NCI-H524 (cell line): Measurements from ENCODE around the gene MRPL41.
"Not testable (repeated sequence)": the region's sequence is repeated elsewhere in the genome, so short reads cannot be mapped to it uniquely, and the experiment has no call there.

Experiments used
- DNase-seq, 2 experiments: peaks; one replicate each; lab custom pipeline; 2025; lab: John Stamatoyannopoulos, UW

Gene MRPL41

DNA sequence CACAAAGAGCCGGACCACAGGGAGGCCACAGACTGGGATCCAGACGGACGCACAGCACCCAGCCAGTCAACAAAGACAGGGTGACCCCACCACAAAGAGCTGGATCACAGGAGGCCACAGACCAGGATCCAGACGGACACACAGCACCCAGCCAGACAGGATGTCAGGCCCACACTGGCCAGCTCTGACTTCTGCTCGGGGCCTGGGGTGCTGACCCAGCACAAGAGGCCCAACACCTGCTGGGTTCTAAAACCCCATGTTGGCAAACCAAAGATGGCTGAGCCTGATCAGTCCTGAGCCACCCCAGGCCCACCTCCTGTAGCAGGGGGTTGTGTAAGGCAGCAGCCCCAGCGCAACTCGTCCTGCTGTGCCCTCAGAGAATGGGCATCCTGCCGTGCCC lies 32.3 kb downstream of the MRPL41 start:
- no peak for DNase-seq

DNA sequence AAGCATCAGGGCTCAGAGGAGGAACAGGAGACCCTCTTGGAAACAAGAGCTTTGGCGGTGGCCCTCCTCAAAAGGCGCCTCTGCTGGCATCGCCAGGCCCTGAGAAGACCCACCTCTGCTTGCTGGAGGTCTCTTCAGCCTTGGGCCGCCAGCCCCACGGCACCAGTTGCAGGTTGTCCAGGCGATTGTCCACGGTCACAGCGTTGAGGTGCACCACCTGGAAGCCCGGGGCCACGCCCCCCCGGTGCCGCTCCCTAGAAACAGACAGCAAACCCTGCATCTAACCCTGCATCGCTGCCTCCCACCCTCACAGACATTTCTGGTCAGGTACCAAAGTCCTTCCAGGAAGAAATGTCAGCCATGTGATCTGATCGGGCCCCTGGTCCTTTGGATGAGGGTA lies 35.2 kb downstream of the MRPL41 start:
- no peak for DNase-seq

DNA sequence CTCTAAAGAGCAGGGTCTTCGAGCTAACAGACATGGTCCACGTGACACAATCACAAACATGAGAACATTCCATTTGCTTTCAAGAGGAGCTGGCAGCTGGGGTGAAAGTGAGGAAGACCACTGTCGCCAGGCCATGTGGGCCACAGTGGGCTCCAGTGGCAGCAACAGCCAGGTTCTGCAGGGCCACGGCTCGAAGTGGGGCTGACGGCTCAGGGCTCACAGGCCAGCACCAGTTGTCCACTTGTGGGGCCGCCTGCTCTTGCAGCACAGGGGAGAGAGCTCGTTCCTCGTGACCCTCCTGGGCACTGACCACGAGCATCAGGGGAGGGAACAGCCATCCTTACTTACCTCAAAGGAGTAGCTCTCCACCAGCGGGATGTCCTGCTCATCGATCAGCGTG lies 36.6 kb downstream of the MRPL41 start:
- DNase-seq = no peak

DNA sequence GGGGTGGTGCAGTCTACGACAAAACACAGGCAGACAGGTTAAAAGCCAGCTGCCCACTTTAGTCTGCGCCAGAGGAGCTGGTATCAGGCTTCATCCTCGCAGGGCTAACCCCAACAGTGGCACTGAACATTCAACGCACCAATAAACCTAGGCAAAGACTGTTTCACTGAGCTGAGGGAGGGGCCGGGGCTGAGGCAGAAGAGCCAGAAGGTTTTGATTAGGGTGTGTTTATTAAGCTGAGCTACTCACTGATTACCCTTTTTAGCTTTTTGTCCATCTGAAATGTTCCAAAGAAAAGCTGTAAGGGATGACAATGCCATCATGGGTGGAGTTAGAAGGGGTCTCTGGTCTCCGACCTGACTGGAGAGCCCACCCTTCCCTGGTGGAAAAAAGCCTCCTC lies 37.2 kb downstream of the MRPL41 start:
- DNase-seq = no peak

DNA sequence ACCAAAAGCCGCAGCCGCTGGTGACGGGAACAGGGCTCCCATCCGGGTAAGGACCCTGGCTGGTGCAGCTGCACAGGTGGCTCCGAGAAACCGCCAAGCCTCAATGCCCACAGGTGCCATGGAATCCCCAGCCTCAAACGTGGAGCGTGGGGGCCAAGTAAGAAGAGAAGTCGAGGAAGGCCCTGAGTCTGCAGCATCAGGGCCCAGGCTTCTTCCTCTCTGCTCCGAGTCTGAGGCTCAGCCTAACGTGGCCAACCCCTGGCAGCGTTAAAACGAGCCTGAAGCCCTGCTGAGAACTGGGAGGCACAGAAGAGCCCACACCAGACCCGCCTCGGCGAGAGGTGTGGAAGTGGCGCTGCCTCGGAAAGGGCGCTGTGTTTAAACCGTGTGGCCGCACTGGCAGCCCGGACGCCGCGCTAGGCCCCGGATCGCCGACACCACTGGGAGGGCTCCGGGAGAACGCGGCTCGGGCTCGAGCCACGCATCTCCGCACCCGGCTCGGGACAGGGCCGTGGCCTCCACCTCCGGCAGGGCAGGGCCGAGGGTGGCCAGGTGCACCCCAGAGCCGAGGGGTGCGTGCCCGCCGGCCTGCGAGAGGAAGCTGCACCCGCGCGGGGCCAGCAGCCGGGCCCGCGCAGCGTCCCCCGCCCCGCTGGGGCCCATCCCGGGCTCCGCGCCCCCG lies 37.9 kb downstream of the MRPL41 start:
- no peak for DNase-seq

DNA sequence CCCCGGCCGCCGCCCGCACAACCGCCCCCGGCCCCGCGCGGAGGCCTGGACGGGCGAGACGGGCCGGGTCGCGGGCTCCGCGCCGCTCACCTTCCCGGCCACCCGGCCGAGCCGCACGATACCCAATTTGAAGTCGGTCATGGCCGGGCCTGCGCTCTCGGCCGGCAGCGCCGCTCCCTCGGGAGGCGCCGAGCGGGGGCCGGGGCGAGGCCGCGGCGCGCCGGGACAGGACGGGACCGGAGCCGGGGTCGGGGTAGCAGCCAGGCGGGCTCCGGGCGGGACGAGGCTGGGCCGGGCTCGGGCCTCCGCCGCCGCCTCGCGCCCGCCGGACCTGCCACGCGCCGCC lies 38.4 kb downstream of the MRPL41 start:
- DNase-seq = no peak

DNA sequence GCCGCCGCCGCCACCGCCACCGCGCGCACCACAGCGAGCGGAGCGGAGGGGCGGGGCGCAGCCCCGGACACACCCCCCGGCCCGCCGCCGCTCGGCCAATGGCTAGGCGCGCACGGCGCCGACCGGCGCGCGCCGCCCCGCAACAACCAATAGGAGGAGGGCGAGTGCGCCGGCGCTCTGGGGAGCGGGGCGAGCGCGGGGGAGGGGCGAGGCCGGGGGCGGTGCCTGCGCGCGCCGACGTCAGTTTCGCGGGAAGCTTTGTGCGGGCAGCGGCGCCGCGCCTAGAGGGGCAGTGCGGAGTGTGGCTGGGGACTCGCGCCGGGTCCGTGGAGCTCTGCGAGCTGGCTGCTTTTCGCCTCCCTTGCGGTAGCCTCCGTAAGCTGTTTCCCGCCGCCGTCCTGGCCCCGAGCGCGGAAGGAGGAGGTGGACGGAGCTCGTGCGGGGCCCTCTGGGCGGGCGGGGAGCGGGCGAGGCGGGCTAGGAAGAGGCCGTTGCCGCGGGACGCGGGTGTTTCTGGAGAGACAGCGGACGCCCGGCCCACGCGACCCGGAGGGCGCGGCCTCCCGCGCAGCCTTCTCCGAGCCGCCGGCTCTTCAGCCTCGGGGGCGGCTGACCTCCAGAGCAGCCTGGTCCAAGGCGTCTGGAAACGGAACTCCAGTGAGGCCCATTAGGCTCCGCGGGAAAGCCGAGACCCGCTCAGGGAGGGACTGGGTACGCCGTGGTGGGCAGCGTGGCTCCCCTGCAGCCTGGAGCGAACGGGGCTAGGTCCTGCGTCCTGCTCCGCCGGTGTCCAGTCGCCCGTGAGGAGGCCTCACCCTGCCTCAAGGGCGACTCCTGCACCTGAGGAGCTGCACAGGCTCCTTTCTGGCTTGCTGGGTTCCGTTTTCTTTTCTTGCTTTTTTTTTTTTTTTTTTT lies 39.0 kb downstream of the MRPL41 start, which contains the start of gene ZMYND19:
ZMYND19 (minus strand) TSS at position 44 of the 915 bp plus-strand sequence. CDS start 249 bp downstream, outside the sequence.
- peak; percentile 73 to 90 for DNase-seq

DNA sequence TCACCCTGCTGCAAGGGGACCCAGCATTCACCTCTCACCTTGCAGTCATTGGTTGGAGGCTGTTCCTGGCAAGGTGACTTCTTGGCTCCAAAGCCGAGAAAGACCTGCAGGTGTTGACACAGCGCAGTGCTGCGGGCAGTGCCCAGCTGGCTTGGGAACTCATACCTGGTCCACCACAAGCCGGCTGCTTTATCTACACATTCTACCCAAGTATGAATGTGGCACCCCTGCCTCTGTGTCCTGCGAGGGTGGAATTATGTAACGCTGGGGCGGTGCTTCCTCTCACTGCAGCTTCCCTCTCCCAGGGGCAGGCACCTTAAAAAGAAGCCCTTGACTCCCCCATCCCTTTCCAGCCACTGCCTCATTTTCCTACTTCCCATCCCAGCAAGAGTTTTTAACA lies 41.1 kb downstream of the MRPL41 start:
- DNase-seq = no peak

DNA sequence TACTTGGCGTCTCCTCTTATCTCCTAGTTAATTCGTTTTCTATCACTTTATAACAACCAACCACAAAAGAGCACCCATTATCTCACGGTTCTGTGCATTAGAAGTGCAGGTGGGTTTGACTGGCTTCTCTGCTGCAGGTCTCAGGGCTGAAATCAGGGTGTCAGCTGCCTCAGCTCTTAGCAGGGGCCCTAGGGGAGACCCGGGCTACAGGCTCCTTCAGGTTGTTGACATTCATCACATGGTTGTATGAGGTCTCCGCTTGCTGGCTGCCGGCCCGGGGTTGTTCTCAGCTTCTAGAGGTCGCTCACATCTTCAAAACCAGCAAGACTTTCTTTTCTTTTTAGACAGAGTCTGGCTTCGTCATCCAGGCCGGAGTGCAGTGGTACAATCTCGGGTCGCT lies 41.5 kb downstream of the MRPL41 start:
- DNase-seq = no peak

DNA sequence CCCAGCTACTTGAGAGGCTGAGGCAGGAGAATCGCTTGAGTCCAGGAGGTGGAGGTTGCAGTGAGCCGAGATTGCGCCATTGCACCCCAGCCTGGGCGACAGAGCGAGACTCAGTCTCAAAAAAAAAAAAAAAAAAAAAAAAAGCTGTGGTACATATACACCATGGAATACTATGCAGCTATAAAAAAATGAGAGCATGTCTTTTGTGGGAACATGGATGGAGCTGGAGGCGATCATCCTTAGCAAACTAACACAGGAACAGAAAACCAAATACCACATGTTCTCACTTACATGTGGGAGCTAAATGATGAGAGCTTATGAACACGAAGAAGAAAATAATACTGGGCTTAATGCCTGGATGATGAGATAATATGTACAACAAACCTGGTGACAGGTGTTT lies 44.9 kb downstream of the MRPL41 start:
- not testable (repeated sequence) for DNase-seq

DNA sequence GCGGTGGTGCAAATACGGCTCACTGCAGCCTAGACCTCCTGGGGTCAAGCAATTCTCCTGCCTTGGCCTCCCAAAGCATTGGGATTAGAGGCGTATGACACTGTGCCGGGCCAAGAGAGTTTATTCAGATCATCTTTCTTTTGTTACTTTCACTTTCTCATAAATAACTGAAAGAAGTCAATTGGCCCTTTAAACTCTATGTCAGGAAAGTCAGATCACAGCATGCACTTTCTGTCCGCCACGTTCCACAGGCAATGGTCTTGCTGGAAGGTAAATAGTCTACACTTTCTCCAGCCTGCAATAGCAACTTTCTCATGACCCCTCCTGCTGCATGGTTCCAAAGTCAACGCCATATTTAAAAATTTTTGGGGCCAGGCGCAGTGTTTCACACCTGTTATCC lies 47.3 kb downstream of the MRPL41 start:
- DNase-seq = no peak
